Osteocyte (in vitro differentiated cells): Measurements from ENCODE around the gene RSBN1L. TPM values are rescaled to one million over a fixed set of nuclear protein-coding genes. Genes with fewer than 3 reads are reported as not detected.

Source experiments
- DNase-seq: peaks from one replicate; pipeline ENCODE4 v3.0.0; 2021; ENCODE audit warnings: mixed read lengths; ENCODE audit not compliant: unreplicated experiment; ENCODE audit errors: extremely low spot score
- H3K27ac Mint-ChIP-seq: one replicate; pipeline ENCODE4 v1.8.0; 2021; ENCODE audit warnings: mild to moderate bottlenecking, mixed read lengths; ENCODE audit not compliant: unreplicated experiment
- H3K27me3 Mint-ChIP-seq: one replicate; pipeline ENCODE4 v1.8.0; 2021; ENCODE audit warnings: mixed read lengths; ENCODE audit not compliant: unreplicated experiment
- H3K36me3 Mint-ChIP-seq: one replicate; pipeline ENCODE4 v1.8.0; 2021; ENCODE audit warnings: mixed read lengths; ENCODE audit not compliant: unreplicated experiment
- H3K4me1 Mint-ChIP-seq: one replicate; pipeline ENCODE4 v1.8.0; 2021; ENCODE audit warnings: mixed read lengths; ENCODE audit not compliant: unreplicated experiment
- H3K4me3 Mint-ChIP-seq: one replicate; pipeline ENCODE4 v1.8.0; 2021; ENCODE audit warnings: mild to moderate bottlenecking, moderate library complexity, mixed read lengths; ENCODE audit not compliant: unreplicated experiment
- H3K9me3 Mint-ChIP-seq: one replicate; pipeline ENCODE4 v1.8.0; 2021; ENCODE audit warnings: mixed read lengths; ENCODE audit not compliant: unreplicated experiment
- total RNA-seq: library from RNA; stranded (reverse); gene quantifications from 2 replicates; pipeline ENCODE4 v1.2.1, GENCODE V29; 2021
- TF ChIP-seq, protein P1 (sequence below): fragments of 200-600 bp; sonication (generic); IDR thresholded peaks from 2 replicates; pipeline ENCODE4 v1.5.0; 2021; ENCODE audit warnings: antibody characterized with exemption, mild to moderate bottlenecking, moderate library complexity

The RSBN1L gene
- total RNA-seq, 1 donor from 2014 or later = 13.0 TPM

DNA sequence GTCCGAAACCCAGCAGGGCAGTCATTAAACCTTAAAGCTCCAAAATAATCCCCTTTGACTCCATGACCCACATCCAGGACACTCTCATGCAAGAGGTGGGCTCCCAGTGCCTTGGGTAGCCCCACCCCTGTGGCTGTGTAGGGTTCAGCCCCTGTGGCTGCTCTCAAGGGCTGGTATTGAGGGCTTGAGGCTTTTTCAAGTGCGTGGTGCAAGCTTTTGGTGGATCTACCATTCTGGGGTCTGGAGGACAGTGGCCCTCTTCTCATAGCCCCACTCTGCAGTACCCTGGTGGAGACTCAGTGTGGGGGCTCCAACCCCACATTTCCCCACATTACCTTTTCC lies 50.5 kb downstream of the RSBN1L start:
- Mint-ChIP-seq H3K27me3 (no peaks in the 10 kb centered on the region), H3K4me3 (no peak overlapping the region), H3K27ac (no peak overlapping the region), H3K9me3 (no peaks in the 10 kb centered on the region), H3K4me1 (peaks cover 3% of the 10 kb centered on the region), H3K36me3 (peaks cover 27% of the 10 kb centered on the region)
- no peak for DNase-seq
- TF ChIP-seq, protein P1, sequence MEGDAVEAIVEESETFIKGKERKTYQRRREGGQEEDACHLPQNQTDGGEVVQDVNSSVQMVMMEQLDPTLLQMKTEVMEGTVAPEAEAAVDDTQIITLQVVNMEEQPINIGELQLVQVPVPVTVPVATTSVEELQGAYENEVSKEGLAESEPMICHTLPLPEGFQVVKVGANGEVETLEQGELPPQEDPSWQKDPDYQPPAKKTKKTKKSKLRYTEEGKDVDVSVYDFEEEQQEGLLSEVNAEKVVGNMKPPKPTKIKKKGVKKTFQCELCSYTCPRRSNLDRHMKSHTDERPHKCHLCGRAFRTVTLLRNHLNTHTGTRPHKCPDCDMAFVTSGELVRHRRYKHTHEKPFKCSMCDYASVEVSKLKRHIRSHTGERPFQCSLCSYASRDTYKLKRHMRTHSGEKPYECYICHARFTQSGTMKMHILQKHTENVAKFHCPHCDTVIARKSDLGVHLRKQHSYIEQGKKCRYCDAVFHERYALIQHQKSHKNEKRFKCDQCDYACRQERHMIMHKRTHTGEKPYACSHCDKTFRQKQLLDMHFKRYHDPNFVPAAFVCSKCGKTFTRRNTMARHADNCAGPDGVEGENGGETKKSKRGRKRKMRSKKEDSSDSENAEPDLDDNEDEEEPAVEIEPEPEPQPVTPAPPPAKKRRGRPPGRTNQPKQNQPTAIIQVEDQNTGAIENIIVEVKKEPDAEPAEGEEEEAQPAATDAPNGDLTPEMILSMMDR = no peak

DNA sequence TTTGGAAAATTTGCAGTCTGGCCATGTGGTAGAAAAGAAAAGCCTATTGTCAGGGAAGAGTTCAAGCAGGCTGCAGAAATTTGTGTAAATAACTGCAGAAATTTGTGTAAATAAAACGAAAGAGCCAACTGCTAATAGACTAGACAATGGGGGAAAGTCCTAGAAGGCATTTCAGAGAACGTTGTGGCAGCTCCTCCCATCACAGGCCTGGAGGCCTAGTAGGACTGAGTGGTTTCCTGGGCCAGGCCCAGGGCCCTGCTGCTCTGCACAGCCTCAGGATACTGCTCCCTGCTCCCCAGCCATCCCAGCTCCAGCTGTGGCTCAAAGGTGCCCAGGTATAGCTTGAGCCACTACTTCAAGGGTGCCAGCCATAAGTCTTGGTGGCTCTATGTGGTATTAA lies 50.9 kb downstream of the RSBN1L start:
- Mint-ChIP-seq H3K27me3 (no peaks in the 10 kb centered on the region), H3K4me1 (peaks cover 3% of the 10 kb centered on the region), H3K4me3 (no peak overlapping the region), H3K27ac (no peak overlapping the region), H3K36me3 (peaks cover 25% of the 10 kb centered on the region), H3K9me3 (no peaks in the 10 kb centered on the region)
- DNase-seq = no peak
- TF ChIP-seq, protein P1 = no peak

DNA sequence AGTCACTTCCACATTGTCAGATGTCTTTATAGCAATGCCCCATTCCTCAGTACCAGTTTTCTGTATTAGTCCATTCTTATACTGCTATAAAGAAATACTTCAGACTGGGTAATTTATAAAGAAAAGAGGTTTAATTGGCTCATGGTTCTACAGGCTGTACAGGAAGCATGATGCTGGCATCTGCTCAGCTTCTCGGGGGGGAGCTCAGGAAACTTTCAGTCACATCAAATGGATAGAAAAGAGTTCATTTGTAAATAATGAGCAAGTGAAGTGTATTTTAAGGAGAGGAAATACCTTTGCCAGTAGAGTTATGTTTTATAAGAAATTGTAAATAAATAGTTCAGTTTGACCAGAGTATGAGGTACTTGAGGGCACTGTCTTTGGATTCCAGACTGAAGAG lies 51.5 kb downstream of the RSBN1L start:
- TF ChIP-seq, protein P1 = no peak
- no peaks in the 10 kb centered on the region for H3K27me3 Mint-ChIP-seq
- DNase-seq = no peak
- H3K9me3 Mint-ChIP-seq = no peaks in the 10 kb centered on the region
- no peak overlapping the region for H3K4me3 Mint-ChIP-seq
- H3K36me3 Mint-ChIP-seq = peaks cover 25% of the 10 kb centered on the region
- H3K27ac Mint-ChIP-seq = no peak overlapping the region
- peaks cover 3% of the 10 kb centered on the region for H3K4me1 Mint-ChIP-seq

DNA sequence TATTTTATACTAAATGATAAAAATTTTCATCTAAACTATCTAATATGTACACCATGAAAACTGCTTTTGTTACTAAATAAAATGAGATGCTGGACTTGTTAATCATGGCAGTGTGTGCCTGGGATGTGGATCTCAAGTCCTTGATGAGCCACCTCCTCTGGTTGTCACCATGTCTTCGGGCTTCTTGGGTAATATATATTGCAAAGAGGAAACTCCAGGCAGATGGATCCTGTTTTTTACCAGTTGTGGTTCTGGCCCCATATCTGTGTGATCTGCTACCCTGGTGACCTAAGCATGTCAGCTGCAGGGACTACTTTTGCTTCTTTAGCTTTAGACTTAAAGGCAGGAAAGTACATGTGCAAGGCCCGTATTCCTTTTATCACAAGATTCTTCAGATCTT lies 55.8 kb downstream of the RSBN1L start:
- H3K4me1 Mint-ChIP-seq = peaks cover 2% of the 10 kb centered on the region
- no peak for DNase-seq
- H3K27me3 Mint-ChIP-seq = no peaks in the 10 kb centered on the region
- TF ChIP-seq, protein P1 = no peak
- H3K27ac Mint-ChIP-seq = no peak overlapping the region
- no peak overlapping the region for H3K4me3 Mint-ChIP-seq
- no peaks in the 10 kb centered on the region for H3K9me3 Mint-ChIP-seq
- peaks cover 15% of the 10 kb centered on the region for H3K36me3 Mint-ChIP-seq

DNA sequence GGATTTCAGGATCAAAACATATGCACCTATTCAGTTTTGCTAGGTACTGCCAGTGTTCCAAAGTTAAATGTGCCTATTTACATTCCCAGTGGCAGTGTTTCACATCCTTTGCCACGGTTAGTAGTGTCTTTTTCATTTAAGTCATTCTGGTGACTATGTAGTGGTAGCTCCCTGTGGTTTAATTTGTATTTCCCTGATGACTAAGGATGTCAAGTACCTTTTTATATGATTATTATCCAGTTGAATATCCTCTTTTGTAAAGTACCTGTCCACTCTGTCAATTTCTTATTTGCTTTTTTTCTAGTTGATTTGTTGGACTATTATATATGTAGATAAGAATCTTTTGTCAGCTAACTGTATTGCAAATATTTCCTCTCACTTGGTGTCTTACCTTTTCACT lies 56.9 kb downstream of the RSBN1L start:
- DNase-seq = no peak
- Mint-ChIP-seq H3K27me3 (no peaks in the 10 kb centered on the region), H3K27ac (no peak overlapping the region), H3K4me3 (no peak overlapping the region), H3K9me3 (no peaks in the 10 kb centered on the region), H3K36me3 (peaks cover 12% of the 10 kb centered on the region), H3K4me1 (peaks cover 2% of the 10 kb centered on the region)
- TF ChIP-seq, protein P1 = no peak
